Calu3 (cell line): ENCODE results near the gene DYNLRB1. TPM values are rescaled to one million over a fixed set of nuclear protein-coding genes. Genes with fewer than 3 reads are reported as not detected.
A peak's percentile ranks its signal among the peaks of the same experiment; 100 is the strongest.

Experiments
- BruUV-seq: library from RNA; stranded (reverse); fragments of 400-500 nt; replicated peaks from 2 replicates; lab custom pipeline; 2021; lab: Mats Ljungman, UMichigan
- CTCF ChIA-PET: fragments of 300-600 bp; sonication (Branson Sonifier 250); formaldehyde crosslinking; loops from one replicate; lab custom pipeline; 2022; ENCODE audit warnings: antibody characterized with exemption; lab: Charles Lee
- DNase-seq: peaks from one replicate; pipeline ENCODE4 v3.0.0; 2022
- H3K27ac Mint-ChIP-seq: one replicate; pipeline ENCODE4 v1.8.0; 2022; ENCODE audit warnings: mixed read lengths; ENCODE audit not compliant: unreplicated experiment
- H3K27me3 Mint-ChIP-seq: one replicate; pipeline ENCODE4 v1.8.0; 2022; ENCODE audit warnings: mixed read lengths; ENCODE audit not compliant: unreplicated experiment
- H3K36me3 Mint-ChIP-seq: one replicate; pipeline ENCODE4 v1.8.0; 2022; ENCODE audit warnings: mild to moderate bottlenecking, moderate library complexity, mixed read lengths; ENCODE audit not compliant: insufficient read depth, unreplicated experiment
- H3K4me1 Mint-ChIP-seq: one replicate; pipeline ENCODE4 v1.8.0; 2022; ENCODE audit warnings: mild to moderate bottlenecking, low read depth, mixed read lengths; ENCODE audit not compliant: unreplicated experiment
- H3K4me3 Mint-ChIP-seq: one replicate; pipeline ENCODE4 v1.8.0; 2022; ENCODE audit warnings: mild to moderate bottlenecking, low read depth, moderate library complexity, mixed read lengths; ENCODE audit not compliant: unreplicated experiment
- H3K9me3 Mint-ChIP-seq: one replicate; pipeline ENCODE4 v1.8.0; 2022; ENCODE audit warnings: low read depth, mixed read lengths; ENCODE audit not compliant: unreplicated experiment
- CTCF ChIP-seq: fragments of 200-600 bp; IDR thresholded peaks from one replicate; pipeline ENCODE4 v1.8.0; 2022; ENCODE audit warnings: antibody characterized with exemption; ENCODE audit not compliant: unreplicated experiment
- intact Hi-C: fragments of 100-400 bp; cut with micrococcal nuclease; formaldehyde crosslinking; loops from one replicate; pipeline ENCODE4 v1.10.0; 2022; ENCODE audit not compliant: unreplicated experiment
- total RNA-seq: library from RNA; stranded (reverse); gene quantifications from 2 replicates; pipeline ENCODE4 v1.2.3, GENCODE V29; 2022

Gene DYNLRB1
- total RNA-seq, 1 experiment from 2014 or later = 229 TPM

GRCh38 chr20:34560141-34560523 is 43.9 kb downstream of the DYNLRB1 start:
- DNase-seq = no peak
- Mint-ChIP-seq H3K4me3 (no peak overlapping the region), H3K9me3 (no peaks in the 10 kb centered on the region), H3K36me3 (peaks cover 19% of the 10 kb centered on the region), H3K4me1 (peaks cover 15% of the 10 kb centered on the region), H3K27ac (no peak overlapping the region), H3K27me3 (no peaks in the 10 kb centered on the region)
- no TSS peak for BruUV-seq
- TF ChIP-seq CTCF = no peak
- intact Hi-C loops = no loop called here
- CTCF ChIA-PET = interaction anchor here (0.6 kb wide), 1 partner anchor 205 kb away, joined by 3 read pairs; no protein-coding TSS in a partner anchor

- Mint-ChIP-seq H3K27me3 (no peaks in the 10 kb centered on the region), H3K27ac (no peak overlapping the region), H3K9me3 (no peaks in the 10 kb centered on the region), H3K36me3 (peaks cover 19% of the 10 kb centered on the region), H3K4me3 (no peak overlapping the region), H3K4me1 (peaks cover 15% of the 10 kb centered on the region)
- BruUV-seq = no TSS peak
- CTCF ChIA-PET = no interaction called here
- intact Hi-C loops = no loop called here
- no peak for DNase-seq
- TF ChIP-seq CTCF = no peak
These were observed 44.4 kb downstream of the DYNLRB1 start for GRCh38 chr20:34560614-34561013.

GRCh38 chr20:34561661-34562060 is 45.4 kb downstream of the DYNLRB1 start:
- intact Hi-C loops = no loop called here
- no peak overlapping the region for H3K4me3 Mint-ChIP-seq
- TF ChIP-seq CTCF = no peak
- peaks cover 15% of the 10 kb centered on the region for H3K4me1 Mint-ChIP-seq
- H3K9me3 Mint-ChIP-seq = no peaks in the 10 kb centered on the region
- no peak for DNase-seq
- no TSS peak for BruUV-seq
- no peaks in the 10 kb centered on the region for H3K27me3 Mint-ChIP-seq
- H3K36me3 Mint-ChIP-seq = peaks cover 23% of the 10 kb centered on the region
- H3K27ac Mint-ChIP-seq = no peak overlapping the region
- CTCF ChIA-PET = interaction anchor here (0.6 to 2.0 kb wide), 4 partner anchors 46 to 208 kb away, joined by 3 to 9 read pairs (median 6); partner anchors contain the start of gene DYNLRB1

GRCh38 chr20:34562641-34563040 is 46.4 kb downstream of the DYNLRB1 start:
- Mint-ChIP-seq H3K36me3 (peaks cover 23% of the 10 kb centered on the region), H3K27me3 (no peaks in the 10 kb centered on the region), H3K4me1 (peaks cover 8% of the 10 kb centered on the region), H3K27ac (no peak overlapping the region), H3K9me3 (no peaks in the 10 kb centered on the region), H3K4me3 (no peak overlapping the region)
- no TSS peak for BruUV-seq
- peak; percentile 41 for DNase-seq
- peak; percentile 41 for TF ChIP-seq CTCF
- intact Hi-C loops = no loop called here
- CTCF ChIA-PET = interaction anchor here (0.5 to 2.0 kb wide), 9 partner anchors 9 to 1282 kb away, joined by 3 to 9 read pairs (median 3); partner anchors contain the start of gene DYNLRB1
